Measurements from ENCODE around the gene TUBB2A. TPM values are rescaled to one million over a fixed set of nuclear protein-coding genes. Genes with fewer than 3 reads are reported as not detected.

TUBB2A gene
- total and polyA plus RNA-seq, 2 of the 13 experiments (the other 11 are each of a cell fraction or from before 2014, with no cell fraction given) = 35.3 to 106 TPM

- TF ChIP-seq HNF1A (IDR thresholded peaks at IDR 0.05; ENCODE audit: low read depth) = peak; percentile 41
- TF ChIP-seq HNF1A (CRISPR knock-in tag; IDR thresholded peaks at IDR 0.05; ENCODE audit: borderline replicate concordance) = 0 out of 2 replicates have a peak, but pooled peaks have one; percentile 41
- TF ChIP-seq, protein P1, sequence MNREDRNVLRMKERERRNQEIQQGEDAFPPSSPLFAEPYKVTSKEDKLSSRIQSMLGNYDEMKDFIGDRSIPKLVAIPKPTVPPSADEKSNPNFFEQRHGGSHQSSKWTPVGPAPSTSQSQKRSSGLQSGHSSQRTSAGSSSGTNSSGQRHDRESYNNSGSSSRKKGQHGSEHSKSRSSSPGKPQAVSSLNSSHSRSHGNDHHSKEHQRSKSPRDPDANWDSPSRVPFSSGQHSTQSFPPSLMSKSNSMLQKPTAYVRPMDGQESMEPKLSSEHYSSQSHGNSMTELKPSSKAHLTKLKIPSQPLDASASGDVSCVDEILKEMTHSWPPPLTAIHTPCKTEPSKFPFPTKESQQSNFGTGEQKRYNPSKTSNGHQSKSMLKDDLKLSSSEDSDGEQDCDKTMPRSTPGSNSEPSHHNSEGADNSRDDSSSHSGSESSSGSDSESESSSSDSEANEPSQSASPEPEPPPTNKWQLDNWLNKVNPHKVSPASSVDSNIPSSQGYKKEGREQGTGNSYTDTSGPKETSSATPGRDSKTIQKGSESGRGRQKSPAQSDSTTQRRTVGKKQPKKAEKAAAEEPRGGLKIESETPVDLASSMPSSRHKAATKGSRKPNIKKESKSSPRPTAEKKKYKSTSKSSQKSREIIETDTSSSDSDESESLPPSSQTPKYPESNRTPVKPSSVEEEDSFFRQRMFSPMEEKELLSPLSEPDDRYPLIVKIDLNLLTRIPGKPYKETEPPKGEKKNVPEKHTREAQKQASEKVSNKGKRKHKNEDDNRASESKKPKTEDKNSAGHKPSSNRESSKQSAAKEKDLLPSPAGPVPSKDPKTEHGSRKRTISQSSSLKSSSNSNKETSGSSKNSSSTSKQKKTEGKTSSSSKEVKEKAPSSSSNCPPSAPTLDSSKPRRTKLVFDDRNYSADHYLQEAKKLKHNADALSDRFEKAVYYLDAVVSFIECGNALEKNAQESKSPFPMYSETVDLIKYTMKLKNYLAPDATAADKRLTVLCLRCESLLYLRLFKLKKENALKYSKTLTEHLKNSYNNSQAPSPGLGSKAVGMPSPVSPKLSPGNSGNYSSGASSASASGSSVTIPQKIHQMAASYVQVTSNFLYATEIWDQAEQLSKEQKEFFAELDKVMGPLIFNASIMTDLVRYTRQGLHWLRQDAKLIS (CRISPR knock-in tag; IDR thresholded peaks at IDR 0.05) = peak; percentile 28; the same call in 1 of the 2 replicates
- TF ChIP-seq ZNF674 (CRISPR knock-in tag; IDR thresholded peaks at IDR 0.05; ENCODE audit: low read depth) = no peak
- TF ChIP-seq HCFC1 (IDR thresholded peaks at IDR 0.05; ENCODE audit: low read depth, low read length) = no peak
- TF ChIP-seq ZNF34 (CRISPR knock-in tag; IDR thresholded peaks at IDR 0.05; ENCODE audit: borderline replicate concordance) = 0 out of 2 replicates have a peak, but pooled peaks have one; percentile 45
- peak; percentile 61 for TF ChIP-seq FOSL2 (CRISPR knock-in tag; IDR thresholded peaks at IDR 0.05)
- TF ChIP-seq DRAP1 (CRISPR knock-in tag; IDR thresholded peaks at IDR 0.05) = peak; percentile 88
- peak; percentile 77 for TF ChIP-seq ELF1 (CRISPR knock-in tag; IDR thresholded peaks at IDR 0.05)
- no peak for TF ChIP-seq MED8 (CRISPR knock-in tag; IDR thresholded peaks at IDR 0.05; ENCODE audit: insufficient replicate concordance)
- no peak for TF ChIP-seq ZNF333 (CRISPR knock-in tag; IDR thresholded peaks at IDR 0.05; ENCODE audit: borderline replicate concordance)
- TF ChIP-seq, protein P2, sequence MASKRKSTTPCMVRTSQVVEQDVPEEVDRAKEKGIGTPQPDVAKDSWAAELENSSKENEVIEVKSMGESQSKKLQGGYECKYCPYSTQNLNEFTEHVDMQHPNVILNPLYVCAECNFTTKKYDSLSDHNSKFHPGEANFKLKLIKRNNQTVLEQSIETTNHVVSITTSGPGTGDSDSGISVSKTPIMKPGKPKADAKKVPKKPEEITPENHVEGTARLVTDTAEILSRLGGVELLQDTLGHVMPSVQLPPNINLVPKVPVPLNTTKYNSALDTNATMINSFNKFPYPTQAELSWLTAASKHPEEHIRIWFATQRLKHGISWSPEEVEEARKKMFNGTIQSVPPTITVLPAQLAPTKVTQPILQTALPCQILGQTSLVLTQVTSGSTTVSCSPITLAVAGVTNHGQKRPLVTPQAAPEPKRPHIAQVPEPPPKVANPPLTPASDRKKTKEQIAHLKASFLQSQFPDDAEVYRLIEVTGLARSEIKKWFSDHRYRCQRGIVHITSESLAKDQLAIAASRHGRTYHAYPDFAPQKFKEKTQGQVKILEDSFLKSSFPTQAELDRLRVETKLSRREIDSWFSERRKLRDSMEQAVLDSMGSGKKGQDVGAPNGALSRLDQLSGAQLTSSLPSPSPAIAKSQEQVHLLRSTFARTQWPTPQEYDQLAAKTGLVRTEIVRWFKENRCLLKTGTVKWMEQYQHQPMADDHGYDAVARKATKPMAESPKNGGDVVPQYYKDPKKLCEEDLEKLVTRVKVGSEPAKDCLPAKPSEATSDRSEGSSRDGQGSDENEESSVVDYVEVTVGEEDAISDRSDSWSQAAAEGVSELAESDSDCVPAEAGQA (IDR thresholded peaks at IDR 0.05; ENCODE audit: low read depth) = peak; percentile 55; the same call in 1 of the 2 replicates
- TF ChIP-seq, protein P2 (CRISPR knock-in tag; IDR thresholded peaks at IDR 0.05; ENCODE audit: borderline replicate concordance) = no peak
- TF ChIP-seq TCF7L2 (IDR thresholded peaks at IDR 0.05; ENCODE audit: low read depth, low read length) = no peak
These were observed 38.6 kb upstream of the TUBB2A start (continued) for GRCh38 chr6:3195695-3196497.

Data from HepG2 (cell line).